SK-N-SH treated with all-trans-retinoic acid at 6 μM for 48 hours (cell line): ENCODE results near the gene DEDD2.

Experiments used
- ATAC-seq: fragments of 200-7000 bp; cut with Tn5 transposase; 3 replicates; pipeline ENCODE4 v1.9.1; 2020; ENCODE audit warnings: mild to moderate bottlenecking, moderate library complexity
- ARNTL ChIP-seq: fragments of 450-650 bp; formaldehyde crosslinking; IDR thresholded peaks from 2 replicates; pipeline ENCODE4 v1.5.0; 2020; ENCODE audit warnings: low read depth, mild to moderate bottlenecking, moderate library complexity, borderline replicate concordance
- BACH2 ChIP-seq: fragments of 250-450 bp; sonication (Bioruptor Pico); IDR thresholded peaks from 2 replicates; pipeline ENCODE4 v1.9.0; 2021; ENCODE audit warnings: mild to moderate bottlenecking, borderline replicate concordance
- CSDC2 ChIP-seq: fragments of 250-450 bp; sonication (Bioruptor Pico); IDR thresholded peaks from 2 replicates; pipeline ENCODE4 v1.5.0; 2020; ENCODE audit warnings: mild to moderate bottlenecking, moderate library complexity
- ESRRG ChIP-seq: fragments of 250-450 bp; sonication (Bioruptor Pico); IDR thresholded peaks from 2 replicates; pipeline ENCODE4 v1.6.1; 2021; ENCODE audit warnings: mild to moderate bottlenecking
- GLIS3 ChIP-seq: fragments of 250-450 bp; sonication (Bioruptor Pico); IDR thresholded peaks from 2 replicates; pipeline ENCODE4 v1.5.0; 2020; ENCODE audit warnings: mild to moderate bottlenecking, moderate library complexity
- ISL1 ChIP-seq: fragments of 250-450 bp; sonication (Bioruptor Pico); IDR thresholded peaks from 2 replicates; pipeline ENCODE4 v2.1.2; 2022; ENCODE audit warnings: mild to moderate bottlenecking, moderate library complexity
- OSR1 ChIP-seq: fragments of 250-450 bp; sonication (Bioruptor Pico); IDR thresholded peaks from 2 replicates; pipeline ENCODE4 v1.8.0; 2022; ENCODE audit warnings: moderate library complexity, mild to moderate bottlenecking, inconsistent platforms
- PPARA ChIP-seq: fragments of 250-450 bp; sonication (Bioruptor Pico); IDR thresholded peaks from 2 replicates; pipeline ENCODE4 v1.5.0; 2020; ENCODE audit warnings: mild to moderate bottlenecking, borderline replicate concordance
- RARB ChIP-seq: fragments of 250-450 bp; sonication (Bioruptor Pico); IDR thresholded peaks from 2 replicates; pipeline ENCODE4 v1.8.0; 2021; ENCODE audit warnings: mild to moderate bottlenecking, moderate library complexity
- SNAI2 ChIP-seq: fragments of 250-450 bp; sonication (Bioruptor Pico); IDR thresholded peaks from 2 replicates; pipeline ENCODE4 v1.5.0; 2020; ENCODE audit warnings: mild to moderate bottlenecking, moderate library complexity
- TCF4 ChIP-seq: fragments of 250-450 bp; sonication (Bioruptor Pico); IDR thresholded peaks from 2 replicates; pipeline ENCODE4 v1.8.0; 2021; ENCODE audit warnings: mild to moderate bottlenecking, moderate library complexity, borderline replicate concordance
- TOX ChIP-seq: fragments of 250-450 bp; sonication (Bioruptor Pico); IDR thresholded peaks from 2 replicates; pipeline ENCODE4 v1.8.0; 2021; ENCODE audit warnings: mild to moderate bottlenecking, moderate library complexity, borderline replicate concordance
- ZC3H10 ChIP-seq: fragments of 250-450 bp; sonication (Bioruptor Pico); IDR thresholded peaks from 2 replicates; pipeline ENCODE4 v1.5.1; 2021; ENCODE audit warnings: mild to moderate bottlenecking, moderate library complexity
- ZFP3 ChIP-seq: fragments of 250-450 bp; sonication (Bioruptor Pico); IDR thresholded peaks from 2 replicates; pipeline ENCODE4 v1.5.0; 2020; ENCODE audit warnings: mild to moderate bottlenecking, moderate library complexity
- ZFP30 ChIP-seq: fragments of 450-650 bp; formaldehyde crosslinking; IDR thresholded peaks from 2 replicates; pipeline ENCODE4 v1.5.0; 2022; ENCODE audit warnings: mild to moderate bottlenecking, moderate library complexity
- ZNF565 ChIP-seq: fragments of 450-650 bp; formaldehyde crosslinking; conservative IDR thresholded peaks from 2 replicates; pipeline ENCODE4 v1.5.0; 2020; ENCODE audit warnings: low read depth, mild to moderate bottlenecking, moderate library complexity
- ZNF70 ChIP-seq: fragments of 450-650 bp; formaldehyde crosslinking; IDR thresholded peaks from 2 replicates; pipeline ENCODE4 v1.5.0; 2020; ENCODE audit warnings: mild to moderate bottlenecking, moderate library complexity
- ZNF8 ChIP-seq: fragments of 450-650 bp; formaldehyde crosslinking; IDR thresholded peaks from 2 replicates; pipeline ENCODE4 v1.5.0; 2020; ENCODE audit warnings: mild to moderate bottlenecking, moderate library complexity
- TF ChIP-seq, protein P1 (sequence below): fragments of 250-450 bp; sonication (Bioruptor Pico); IDR thresholded peaks from 2 replicates; pipeline ENCODE4 v1.5.1; 2020; ENCODE audit warnings: low read depth, mild to moderate bottlenecking, moderate library complexity
- TF ChIP-seq, protein P2 (sequence below): fragments of 250-450 bp; sonication (Bioruptor Pico); IDR thresholded peaks from 2 replicates; pipeline ENCODE4 v1.5.1; 2021; ENCODE audit warnings: mild to moderate bottlenecking, moderate library complexity
- TF ChIP-seq, protein P3 (sequence below): fragments of 250-450 bp; sonication (Bioruptor Pico); IDR thresholded peaks from 2 replicates; pipeline ENCODE4 v1.8.0; 2020; ENCODE audit warnings: mild to moderate bottlenecking, moderate library complexity, borderline replicate concordance
- TF ChIP-seq, protein P4 (sequence below): fragments of 250-450 bp; sonication (Bioruptor Pico); IDR thresholded peaks from 2 replicates; pipeline ENCODE4 v1.5.0; 2020; ENCODE audit warnings: mild to moderate bottlenecking, moderate library complexity

The DEDD2 gene

DNA sequence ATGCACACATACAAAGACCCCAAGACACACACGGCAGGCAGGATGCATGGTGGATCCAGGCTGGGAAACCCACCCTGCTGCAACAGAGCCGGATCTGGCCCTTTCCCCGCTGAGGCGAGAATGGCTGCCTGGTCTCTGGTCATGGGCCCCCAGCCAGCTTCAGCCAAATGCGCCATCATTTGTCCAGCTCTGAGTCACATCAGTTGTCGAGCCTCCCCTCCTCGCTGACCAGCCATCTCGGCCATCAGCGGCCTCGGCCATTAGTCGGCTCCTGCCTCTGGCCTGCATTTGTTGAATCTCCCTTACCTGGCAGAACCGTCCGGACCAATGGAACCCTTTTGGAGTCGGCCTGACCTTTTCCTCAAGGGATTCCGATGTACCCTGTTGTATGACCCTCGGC, 46.8 kb downstream of the DEDD2 start:
- TF ChIP-seq CSDC2 (no peak), ARNTL (no peak), OSR1 (no peak), SNAI2 (CRISPR knock-in tag) (no peak), TOX (CRISPR knock-in tag) (no peak), ZNF70 (CRISPR knock-in tag) (no peak), TCF4 (CRISPR knock-in tag) (no peak), ZNF8 (CRISPR knock-in tag) (no peak), ZC3H10 (CRISPR knock-in tag) (no peak), PPARA (CRISPR knock-in tag) (no peak), BACH2 (CRISPR knock-in tag) (no peak), ZNF565 (CRISPR knock-in tag) (no peak)
- TF ChIP-seq, protein P1, sequence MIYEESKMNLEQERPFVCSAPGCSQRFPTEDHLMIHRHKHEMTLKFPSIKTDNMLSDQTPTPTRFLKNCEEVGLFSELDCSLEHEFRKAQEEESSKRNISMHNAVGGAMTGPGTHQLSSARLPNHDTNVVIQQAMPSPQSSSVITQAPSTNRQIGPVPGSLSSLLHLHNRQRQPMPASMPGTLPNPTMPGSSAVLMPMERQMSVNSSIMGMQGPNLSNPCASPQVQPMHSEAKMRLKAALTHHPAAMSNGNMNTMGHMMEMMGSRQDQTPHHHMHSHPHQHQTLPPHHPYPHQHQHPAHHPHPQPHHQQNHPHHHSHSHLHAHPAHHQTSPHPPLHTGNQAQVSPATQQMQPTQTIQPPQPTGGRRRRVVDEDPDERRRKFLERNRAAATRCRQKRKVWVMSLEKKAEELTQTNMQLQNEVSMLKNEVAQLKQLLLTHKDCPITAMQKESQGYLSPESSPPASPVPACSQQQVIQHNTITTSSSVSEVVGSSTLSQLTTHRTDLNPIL, result no peak
- TF ChIP-seq, protein P2, sequence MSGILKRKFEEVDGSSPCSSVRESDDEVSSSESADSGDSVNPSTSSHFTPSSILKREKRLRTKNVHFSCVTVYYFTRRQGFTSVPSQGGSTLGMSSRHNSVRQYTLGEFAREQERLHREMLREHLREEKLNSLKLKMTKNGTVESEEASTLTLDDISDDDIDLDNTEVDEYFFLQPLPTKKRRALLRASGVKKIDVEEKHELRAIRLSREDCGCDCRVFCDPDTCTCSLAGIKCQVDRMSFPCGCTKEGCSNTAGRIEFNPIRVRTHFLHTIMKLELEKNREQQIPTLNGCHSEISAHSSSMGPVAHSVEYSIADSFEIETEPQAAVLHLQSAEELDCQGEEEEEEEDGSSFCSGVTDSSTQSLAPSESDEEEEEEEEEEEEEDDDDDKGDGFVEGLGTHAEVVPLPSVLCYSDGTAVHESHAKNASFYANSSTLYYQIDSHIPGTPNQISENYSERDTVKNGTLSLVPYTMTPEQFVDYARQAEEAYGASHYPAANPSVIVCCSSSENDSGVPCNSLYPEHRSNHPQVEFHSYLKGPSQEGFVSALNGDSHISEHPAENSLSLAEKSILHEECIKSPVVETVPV (CRISPR knock-in tag), result no peak
- TF ChIP-seq, protein P3, sequence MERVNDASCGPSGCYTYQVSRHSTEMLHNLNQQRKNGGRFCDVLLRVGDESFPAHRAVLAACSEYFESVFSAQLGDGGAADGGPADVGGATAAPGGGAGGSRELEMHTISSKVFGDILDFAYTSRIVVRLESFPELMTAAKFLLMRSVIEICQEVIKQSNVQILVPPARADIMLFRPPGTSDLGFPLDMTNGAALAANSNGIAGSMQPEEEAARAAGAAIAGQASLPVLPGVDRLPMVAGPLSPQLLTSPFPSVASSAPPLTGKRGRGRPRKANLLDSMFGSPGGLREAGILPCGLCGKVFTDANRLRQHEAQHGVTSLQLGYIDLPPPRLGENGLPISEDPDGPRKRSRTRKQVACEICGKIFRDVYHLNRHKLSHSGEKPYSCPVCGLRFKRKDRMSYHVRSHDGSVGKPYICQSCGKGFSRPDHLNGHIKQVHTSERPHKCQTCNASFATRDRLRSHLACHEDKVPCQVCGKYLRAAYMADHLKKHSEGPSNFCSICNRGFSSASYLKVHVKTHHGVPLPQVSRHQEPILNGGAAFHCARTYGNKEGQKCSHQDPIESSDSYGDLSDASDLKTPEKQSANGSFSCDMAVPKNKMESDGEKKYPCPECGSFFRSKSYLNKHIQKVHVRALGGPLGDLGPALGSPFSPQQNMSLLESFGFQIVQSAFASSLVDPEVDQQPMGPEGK (CRISPR knock-in tag), result no peak
- ATAC-seq, result no peak

DNA sequence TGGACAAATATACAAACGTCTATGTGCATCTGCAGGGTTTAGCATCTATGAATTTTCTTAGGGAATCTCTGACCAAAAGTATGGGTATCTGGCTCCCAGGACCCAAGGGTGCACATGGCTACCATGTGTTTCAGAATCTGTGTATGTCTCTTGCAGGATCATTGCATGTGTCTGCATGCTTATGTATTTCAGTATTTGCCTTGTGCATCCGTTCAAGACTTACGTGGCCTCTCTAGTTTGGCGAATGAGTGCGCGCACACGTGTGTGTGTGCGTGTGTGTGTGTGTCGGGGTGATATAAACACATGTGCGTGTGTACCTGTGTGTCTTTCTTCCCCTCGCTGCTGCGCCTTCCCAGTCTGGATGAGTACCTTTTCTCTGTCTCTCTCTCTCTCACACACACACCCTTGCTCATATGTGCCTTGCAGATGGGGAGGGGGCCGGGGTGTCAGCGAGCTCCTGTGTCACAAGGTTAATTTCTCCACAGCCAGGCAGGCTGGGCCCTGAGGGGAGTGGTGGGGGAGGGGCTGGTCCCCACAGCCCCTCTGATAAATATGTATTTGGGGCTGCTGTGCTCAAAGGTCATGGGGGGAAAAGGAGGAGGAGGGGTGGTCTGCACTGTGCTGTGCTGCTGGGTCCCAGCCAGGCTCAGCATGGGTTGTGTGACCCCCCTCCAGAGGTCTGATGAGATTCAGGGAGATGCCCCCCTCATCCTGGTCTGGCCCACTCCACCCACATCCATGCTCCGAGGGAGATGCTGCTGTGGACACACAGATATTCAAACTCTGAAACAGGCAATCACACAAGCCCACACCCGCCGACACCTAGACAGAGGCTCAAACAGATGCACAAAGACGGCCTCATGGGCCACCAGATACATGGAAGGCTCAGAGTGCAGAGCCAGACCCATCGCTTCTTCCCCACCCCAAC, 47.7 kb downstream of the DEDD2 start:
- TF ChIP-seq ZFP30 (CRISPR knock-in tag) (no peak), TCF4 (CRISPR knock-in tag) (no peak), ZFP3 (CRISPR knock-in tag) (no peak), SNAI2 (CRISPR knock-in tag) (no peak), ZNF70 (CRISPR knock-in tag) (no peak), BACH2 (CRISPR knock-in tag) (no peak), TOX (CRISPR knock-in tag) (no peak), ZNF565 (CRISPR knock-in tag) (no peak), ZNF8 (CRISPR knock-in tag) (no peak), ISL1 (CRISPR knock-in tag) (no peak), PPARA (CRISPR knock-in tag) (no peak), ESRRG (CRISPR knock-in tag) (no peak), RARB (no peak), GLIS3 (CRISPR knock-in tag) (no peak)
- TF ChIP-seq, protein P3 (CRISPR knock-in tag), result no peak
- TF ChIP-seq, protein P4, sequence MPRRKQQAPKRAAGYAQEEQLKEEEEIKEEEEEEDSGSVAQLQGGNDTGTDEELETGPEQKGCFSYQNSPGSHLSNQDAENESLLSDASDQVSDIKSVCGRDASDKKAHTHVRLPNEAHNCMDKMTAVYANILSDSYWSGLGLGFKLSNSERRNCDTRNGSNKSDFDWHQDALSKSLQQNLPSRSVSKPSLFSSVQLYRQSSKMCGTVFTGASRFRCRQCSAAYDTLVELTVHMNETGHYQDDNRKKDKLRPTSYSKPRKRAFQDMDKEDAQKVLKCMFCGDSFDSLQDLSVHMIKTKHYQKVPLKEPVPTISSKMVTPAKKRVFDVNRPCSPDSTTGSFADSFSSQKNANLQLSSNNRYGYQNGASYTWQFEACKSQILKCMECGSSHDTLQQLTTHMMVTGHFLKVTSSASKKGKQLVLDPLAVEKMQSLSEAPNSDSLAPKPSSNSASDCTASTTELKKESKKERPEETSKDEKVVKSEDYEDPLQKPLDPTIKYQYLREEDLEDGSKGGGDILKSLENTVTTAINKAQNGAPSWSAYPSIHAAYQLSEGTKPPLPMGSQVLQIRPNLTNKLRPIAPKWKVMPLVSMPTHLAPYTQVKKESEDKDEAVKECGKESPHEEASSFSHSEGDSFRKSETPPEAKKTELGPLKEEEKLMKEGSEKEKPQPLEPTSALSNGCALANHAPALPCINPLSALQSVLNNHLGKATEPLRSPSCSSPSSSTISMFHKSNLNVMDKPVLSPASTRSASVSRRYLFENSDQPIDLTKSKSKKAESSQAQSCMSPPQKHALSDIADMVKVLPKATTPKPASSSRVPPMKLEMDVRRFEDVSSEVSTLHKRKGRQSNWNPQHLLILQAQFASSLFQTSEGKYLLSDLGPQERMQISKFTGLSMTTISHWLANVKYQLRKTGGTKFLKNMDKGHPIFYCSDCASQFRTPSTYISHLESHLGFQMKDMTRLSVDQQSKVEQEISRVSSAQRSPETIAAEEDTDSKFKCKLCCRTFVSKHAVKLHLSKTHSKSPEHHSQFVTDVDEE (CRISPR knock-in tag), result no peak
- TF ChIP-seq, protein P2 (CRISPR knock-in tag), result no peak

More for the DNA sequence above, 47.7 kb downstream of the DEDD2 start:
- no peak for ATAC-seq
